Measurements from ENCODE around the gene GADD45A. TPM values are rescaled to one million over a fixed set of nuclear protein-coding genes. Genes with fewer than 3 reads are reported as not detected.

The GADD45A gene
- total RNA-seq, 2 donors from 2014 or later = 48.0 to 52.4 TPM

GRCh38 chr1:67713057-67713846 is 28.3 kb downstream of the GADD45A start:
- peaks cover 44% of the 10 kb centered on the region for H3K4me1 ChIP-seq (ENCODE audit: control insufficient read depth, insufficient read depth, low read length)
- WGBS, 2 experiments (ENCODE audit: insufficient coverage in 1 of 2, insufficient read length in 1 of 2) = 81 to 90% methylated on average over 3 to 6 of the region's 6 CpGs
- TF ChIP-seq CTCF (conservative IDR thresholded peaks at IDR 0.05) = no peak
- no peak overlapping the region for H3K27ac Mint-ChIP-seq
- no peak overlapping the region for H3K27ac ChIP-seq (ENCODE audit: low read depth, low read length)
- no peaks in the 10 kb centered on the region for H3K27me3 ChIP-seq (ENCODE audit: control insufficient read depth, insufficient read depth, low read length, poor library complexity, severe bottlenecking)
- peaks cover 54% of the 10 kb centered on the region for H3K4me1 Mint-ChIP-seq
- no peaks in the 10 kb centered on the region for H3K9me3 Mint-ChIP-seq
- H3K36me3 Mint-ChIP-seq (ENCODE audit: low read depth) = no peaks in the 10 kb centered on the region
- no peaks in the 10 kb centered on the region for H3K27me3 Mint-ChIP-seq (ENCODE audit: insufficient read depth)
- no peak overlapping the region for H3K4me3 Mint-ChIP-seq
- no peak overlapping the region for H3K4me3 ChIP-seq (ENCODE audit: low read length)
- no peak overlapping the region for H3K9ac ChIP-seq (ENCODE audit: extremely low read depth, low read length, poor library complexity, severe bottlenecking)
- no peaks in the 10 kb centered on the region for H3K36me3 ChIP-seq (ENCODE audit: control insufficient read depth, insufficient read depth, low read length)
- H3K9me3 ChIP-seq (ENCODE audit: control insufficient read depth, low read length) = no peaks in the 10 kb centered on the region
- no peak for DNase-seq

- Histone ChIP-seq H3K9ac (ENCODE audit: extremely low read depth, low read length, poor library complexity, severe bottlenecking) (no peak overlapping the region), H3K36me3 (ENCODE audit: control insufficient read depth, insufficient read depth, low read length) (no peaks in the 10 kb centered on the region), H3K4me3 (ENCODE audit: low read length) (no peak overlapping the region), H3K27me3 (ENCODE audit: control insufficient read depth, insufficient read depth, low read length, poor library complexity, severe bottlenecking) (no peaks in the 10 kb centered on the region), H3K4me1 (ENCODE audit: control insufficient read depth, insufficient read depth, low read length) (peaks cover 48% of the 10 kb centered on the region), H3K27ac (ENCODE audit: low read depth, low read length) (no peak overlapping the region), H3K9me3 (ENCODE audit: control insufficient read depth, low read length) (no peaks in the 10 kb centered on the region)
- no peaks in the 10 kb centered on the region for H3K27me3 Mint-ChIP-seq (ENCODE audit: insufficient read depth)
- H3K4me3 Mint-ChIP-seq = no peak overlapping the region
- no peaks in the 10 kb centered on the region for H3K36me3 Mint-ChIP-seq (ENCODE audit: low read depth)
- peaks cover 53% of the 10 kb centered on the region for H3K4me1 Mint-ChIP-seq
- no peaks in the 10 kb centered on the region for H3K9me3 Mint-ChIP-seq
- 84 to 100% methylated on average over 1 to 2 of the region's 2 CpGs for WGBS, 2 experiments (ENCODE audit: insufficient coverage in 1 of 2, insufficient read length in 1 of 2)
- no peak for TF ChIP-seq CTCF (conservative IDR thresholded peaks at IDR 0.05)
- H3K27ac Mint-ChIP-seq = no peak overlapping the region
- DNase-seq = no peak
Measured at GRCh38 chr1:67715819-67716218, 30.8 kb downstream of the GADD45A start.

GRCh38 chr1:67716800-67717199 is 31.8 kb downstream of the GADD45A start:
- Mint-ChIP-seq H3K36me3 (ENCODE audit: low read depth) (no peaks in the 10 kb centered on the region), H3K27me3 (ENCODE audit: insufficient read depth) (no peaks in the 10 kb centered on the region), H3K27ac (no peak overlapping the region), H3K9me3 (no peaks in the 10 kb centered on the region), H3K4me3 (no peak overlapping the region), H3K4me1 (peaks cover 48% of the 10 kb centered on the region)
- no peak for TF ChIP-seq CTCF (conservative IDR thresholded peaks at IDR 0.05)
- Histone ChIP-seq H3K36me3 (ENCODE audit: control insufficient read depth, insufficient read depth, low read length) (no peaks in the 10 kb centered on the region), H3K9ac (ENCODE audit: extremely low read depth, low read length, poor library complexity, severe bottlenecking) (no peak overlapping the region), H3K9me3 (ENCODE audit: control insufficient read depth, low read length) (no peaks in the 10 kb centered on the region), H3K4me3 (ENCODE audit: low read length) (no peak overlapping the region), H3K27ac (ENCODE audit: low read depth, low read length) (no peak overlapping the region), H3K27me3 (ENCODE audit: control insufficient read depth, insufficient read depth, low read length, poor library complexity, severe bottlenecking) (no peaks in the 10 kb centered on the region), H3K4me1 (ENCODE audit: control insufficient read depth, insufficient read depth, low read length) (peaks cover 44% of the 10 kb centered on the region)
- DNase-seq = no peak
- 92 to 98% methylated on average over 4 of the region's 4 CpGs for whole genome bisulfite sequencing, 2 experiments (ENCODE audit: insufficient coverage in 1 of 2, insufficient read length in 1 of 2)
